Dermis microvascular lymphatic vessel endothelial cell (primary cell): ENCODE data around the gene PTDSS2. TPM values are rescaled to one million over a fixed set of nuclear protein-coding genes. Genes with fewer than 3 reads are reported as not detected.
"Not testable (repeated sequence)": the region's sequence is repeated elsewhere in the genome, so short reads cannot be mapped to it uniquely, and the experiment has no call there.

Experiments
- DNase-seq, 2 donors: peaks; one replicate each; pipeline versions ENCODE4 v3.0.0 to v3.0.0-alpha.2; 2010; ENCODE audit warnings: low read depth in 2 of 2
- total RNA-seq: library from RNA; depleted of rRNA; stranded (reverse); fragments of >200 nt; gene quantifications from 2 replicates; pipeline ENCODE4 v1.2.1, GENCODE V29; 2014

Gene PTDSS2
- total RNA-seq, 1 donor from 2014 or later = 19.4 TPM

DNA sequence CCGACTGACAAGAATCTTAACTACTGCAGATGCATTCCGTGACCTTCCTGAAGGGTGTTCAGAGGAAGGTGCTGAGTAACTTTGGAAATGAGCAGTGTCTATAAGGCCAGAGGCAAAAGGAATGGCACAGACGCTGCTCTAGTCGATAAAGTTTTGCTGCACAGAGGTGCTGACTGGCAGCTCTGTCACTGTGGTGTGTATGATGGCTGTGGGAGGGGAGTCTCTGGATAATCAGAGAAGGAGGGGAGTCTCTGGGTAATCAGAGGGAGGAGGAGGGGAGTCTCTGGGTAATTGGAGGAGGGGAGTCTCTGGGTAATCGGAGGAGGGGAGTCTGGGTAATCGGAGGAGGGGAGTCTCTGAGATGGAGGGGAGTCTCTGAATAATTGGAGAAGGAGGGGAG is 18.4 kb downstream of the PTDSS2 start:
- DNase-seq = no peak

DNA sequence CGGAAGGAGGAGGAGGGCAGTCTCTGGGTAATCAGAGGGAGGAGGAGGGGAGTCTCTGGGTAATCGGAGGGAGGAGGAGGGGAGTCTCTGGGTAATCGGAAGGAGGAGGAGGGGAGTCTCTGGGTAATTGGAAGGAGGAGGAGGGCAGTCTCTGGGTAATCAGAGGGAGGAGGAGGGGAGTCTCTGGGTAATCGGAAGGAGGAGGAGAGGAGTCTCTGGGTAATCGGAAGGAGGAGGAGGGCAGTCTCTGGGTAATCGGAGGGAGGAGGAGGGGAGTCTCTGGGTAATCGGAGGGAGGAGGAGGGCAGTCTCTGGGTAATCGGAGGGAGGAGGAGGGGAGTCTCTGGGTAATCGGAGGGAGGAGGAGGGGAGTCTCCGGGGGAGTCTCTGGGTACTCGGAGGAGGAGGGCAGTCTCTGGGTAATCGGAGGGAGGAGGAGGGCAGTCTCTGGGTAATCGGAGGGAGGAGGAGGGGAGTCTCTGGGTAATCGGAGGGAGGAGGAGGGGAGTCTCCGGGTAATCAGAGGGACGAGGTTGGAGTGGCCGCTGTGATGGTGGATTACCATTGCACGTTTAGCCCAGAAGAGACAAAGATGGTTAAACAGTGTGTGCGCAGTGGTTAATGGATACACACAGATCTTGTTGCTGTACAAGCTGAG is 19.1 kb downstream of the PTDSS2 start:
- DNase-seq = not testable (repeated sequence)

DNA sequence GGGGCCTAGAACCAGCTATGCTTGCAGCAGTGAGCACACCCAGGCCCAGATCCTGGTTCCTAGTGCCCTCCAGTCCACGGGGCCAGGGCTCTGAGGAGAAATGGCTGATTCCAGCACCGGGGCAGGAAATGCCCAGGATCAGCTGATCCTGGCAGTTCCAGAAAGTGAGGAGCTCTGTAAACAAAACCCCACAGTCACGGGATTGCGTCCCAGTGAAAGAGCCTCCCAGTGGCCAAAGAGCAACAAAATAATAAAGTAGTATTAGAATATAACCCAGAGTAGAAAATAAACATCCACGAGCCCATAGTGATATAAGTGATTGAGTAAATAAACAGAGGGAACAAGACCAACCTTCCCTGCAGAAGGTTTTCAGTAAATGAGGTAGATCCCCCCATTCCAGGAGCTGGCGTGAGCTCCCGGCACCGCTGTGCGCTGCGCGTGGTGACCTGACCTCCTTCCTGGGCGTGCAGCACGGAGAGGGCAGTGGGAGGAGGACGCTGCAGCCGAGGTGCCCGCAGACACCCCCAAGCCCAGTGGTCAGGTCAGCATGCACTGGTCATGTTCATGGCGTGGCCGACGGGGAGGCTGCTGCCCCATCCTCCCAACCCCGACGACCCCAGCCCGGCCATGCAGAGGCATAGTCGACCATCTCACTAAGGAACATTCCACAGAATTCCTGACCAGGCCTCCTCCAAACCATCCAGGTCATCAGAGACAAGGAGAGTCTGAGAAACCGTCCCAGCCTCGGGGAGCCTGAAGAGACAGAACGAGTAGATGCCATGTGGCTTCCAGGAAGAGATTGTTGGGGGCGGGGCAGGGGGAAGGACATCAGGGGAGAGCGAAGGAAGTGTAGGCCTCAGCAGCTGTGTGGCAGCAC is 19.8 kb downstream of the PTDSS2 start:
- peak; percentile 82 to 90 for DNase-seq

DNA sequence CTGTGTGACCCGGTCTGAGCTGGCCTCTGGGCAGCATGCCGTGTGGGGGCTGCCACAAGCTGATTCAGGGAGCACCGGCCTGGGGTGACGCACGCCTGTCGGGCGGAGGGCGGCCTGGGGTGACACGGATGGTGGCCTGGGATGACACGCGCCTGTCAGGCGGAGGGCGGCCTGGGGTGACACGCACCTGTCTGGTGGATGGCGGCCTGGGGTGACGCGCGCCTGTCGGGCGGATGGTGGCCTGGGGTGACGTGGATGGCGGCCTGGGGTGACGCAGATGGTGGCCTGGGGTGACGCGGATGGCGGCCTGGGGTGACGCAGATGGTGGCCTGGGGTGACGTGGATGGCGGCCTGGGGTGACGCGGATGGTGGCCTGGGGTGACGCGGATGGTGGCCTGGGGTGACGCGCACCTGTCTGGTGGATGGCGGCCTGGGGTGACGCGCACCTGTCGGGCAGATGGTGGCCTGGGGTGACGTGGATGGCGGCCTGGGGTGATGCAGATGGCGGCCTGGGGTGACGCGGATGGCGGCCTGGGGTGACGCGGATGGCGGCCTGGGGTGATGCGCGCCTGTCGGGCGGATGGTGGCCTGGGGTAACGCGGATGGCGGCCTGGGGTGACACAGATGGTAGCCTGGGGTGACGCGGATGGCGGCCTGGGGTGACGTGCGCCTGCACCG is 21.5 kb downstream of the PTDSS2 start:
- no peak for DNase-seq

DNA sequence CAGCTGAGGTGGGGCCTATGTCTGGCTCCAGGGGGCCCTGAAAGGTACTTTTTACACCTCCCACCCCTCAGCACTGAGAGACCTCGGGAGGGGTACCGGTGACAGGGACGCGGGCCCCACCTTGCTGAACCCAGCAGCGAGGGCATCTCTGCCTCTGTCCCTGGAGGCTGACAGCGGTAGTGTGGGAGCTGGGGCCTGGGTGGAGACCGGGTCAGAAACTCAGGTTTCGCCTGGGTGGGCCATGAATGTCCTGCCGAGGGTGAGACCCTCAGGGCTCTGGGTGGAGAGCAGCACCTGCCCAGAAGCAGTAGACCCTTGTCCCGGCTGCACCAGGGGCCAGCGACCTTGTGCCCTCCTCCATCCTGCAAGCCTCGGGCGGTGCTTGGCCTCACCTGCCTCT is 22.2 kb downstream of the PTDSS2 start:
- no peak for DNase-seq

DNA sequence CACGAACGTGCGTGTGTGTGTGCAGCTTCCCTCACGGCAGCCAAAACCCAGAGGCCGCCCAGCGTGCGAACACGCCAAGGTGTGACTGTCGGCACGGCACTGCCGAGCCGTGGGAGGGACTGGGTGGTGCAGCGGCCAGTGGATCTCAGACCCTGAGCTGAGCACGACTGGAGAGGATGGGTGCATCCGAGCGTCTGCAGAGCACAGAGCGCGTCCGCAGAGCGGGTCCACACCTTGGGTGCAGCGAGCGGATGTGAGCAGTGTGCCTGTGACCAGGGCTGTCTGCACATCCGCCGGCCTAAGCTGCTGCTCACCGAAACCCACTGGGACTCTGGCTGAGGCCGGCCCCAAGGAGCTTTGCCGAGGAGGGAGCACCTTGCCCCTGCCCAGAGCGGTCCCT is 22.7 kb downstream of the PTDSS2 start:
- no peak for DNase-seq

DNA sequence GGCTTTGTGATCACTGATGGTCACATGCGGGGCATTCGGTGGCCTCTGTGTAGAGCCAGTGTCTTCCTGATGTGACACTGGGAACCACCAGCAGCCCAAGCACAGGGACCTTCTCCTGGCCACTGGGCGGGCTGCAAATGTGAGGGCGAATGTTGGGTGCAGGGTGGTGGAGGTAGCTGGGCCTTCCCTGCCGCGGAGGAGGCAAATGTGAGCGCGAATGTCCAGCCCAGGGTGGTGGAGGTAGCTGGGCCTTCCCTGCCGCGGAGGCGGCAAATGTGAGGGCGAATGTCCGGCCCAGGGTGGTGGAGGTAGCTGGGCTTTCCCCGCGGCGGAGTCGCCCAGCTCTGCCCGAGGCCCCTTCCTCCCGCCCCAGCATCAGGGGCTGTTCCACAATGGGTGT is 23.3 kb downstream of the PTDSS2 start:
- DNase-seq = no peak

DNA sequence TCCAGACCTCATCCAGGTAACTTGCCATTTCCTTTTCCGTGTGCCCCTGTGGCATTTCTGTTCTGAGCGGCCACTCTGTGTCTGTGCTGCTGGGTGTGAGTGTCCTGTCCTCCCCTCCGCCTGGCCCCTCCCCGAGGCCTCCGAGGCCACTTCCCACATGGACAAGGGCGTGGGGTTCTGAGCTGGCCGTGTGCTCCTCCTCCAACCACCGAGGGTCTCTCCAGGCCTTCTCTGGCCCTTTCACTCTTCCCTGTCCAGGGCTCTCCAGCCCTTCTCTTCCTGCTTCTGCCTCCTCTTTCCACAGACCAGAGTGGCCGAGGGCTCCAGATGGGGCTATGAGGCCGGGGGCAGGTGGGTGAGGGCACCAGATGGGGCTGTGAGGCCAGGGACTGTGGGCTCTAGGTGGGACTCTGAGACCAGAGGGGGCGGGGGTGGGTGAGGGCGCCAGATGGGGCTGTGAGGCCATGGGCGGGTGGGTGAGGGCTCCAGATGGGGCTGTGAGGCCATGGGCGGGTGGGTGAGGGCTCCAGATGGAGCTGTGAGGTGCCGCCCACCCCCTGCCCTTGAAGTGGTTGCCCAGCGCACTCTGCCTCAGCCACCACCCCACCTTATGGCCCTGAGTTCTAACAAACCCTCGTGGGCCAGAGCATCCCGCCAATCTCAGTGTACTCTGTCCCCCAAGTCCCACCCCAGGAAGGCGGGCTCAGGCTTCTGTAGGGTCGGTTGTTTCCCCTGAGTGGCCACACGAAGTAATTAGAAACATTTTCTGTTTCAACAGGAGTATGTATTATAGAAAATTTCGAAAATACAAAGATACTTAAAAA is 24.1 kb downstream of the PTDSS2 start:
- DNase-seq = no peak

DNA sequence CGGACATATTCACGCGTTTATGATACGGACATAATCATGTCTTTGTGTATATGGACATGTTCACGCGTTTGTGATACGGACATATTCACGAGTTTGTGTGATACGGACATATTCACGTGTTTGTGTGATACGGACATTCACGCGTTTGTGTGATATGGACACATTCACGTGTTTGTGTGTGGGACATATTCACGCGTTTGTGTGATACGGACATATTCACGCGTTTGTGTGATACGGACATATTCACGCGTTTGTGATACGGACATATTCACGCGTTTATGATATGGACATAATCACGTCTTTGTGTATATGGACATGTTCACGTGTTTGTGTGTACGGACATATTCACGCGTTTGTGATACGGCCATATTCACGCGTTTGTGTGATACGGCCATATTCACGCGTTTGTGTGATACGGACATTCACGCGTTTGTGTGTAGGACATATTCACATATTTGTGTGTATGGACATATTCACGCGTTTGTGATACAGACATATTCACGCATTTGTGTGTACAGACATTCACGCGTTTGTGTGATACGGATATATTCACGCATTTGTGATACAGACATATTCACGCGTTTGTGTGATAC is 24.9 kb downstream of the PTDSS2 start:
- DNase-seq = no peak

DNA sequence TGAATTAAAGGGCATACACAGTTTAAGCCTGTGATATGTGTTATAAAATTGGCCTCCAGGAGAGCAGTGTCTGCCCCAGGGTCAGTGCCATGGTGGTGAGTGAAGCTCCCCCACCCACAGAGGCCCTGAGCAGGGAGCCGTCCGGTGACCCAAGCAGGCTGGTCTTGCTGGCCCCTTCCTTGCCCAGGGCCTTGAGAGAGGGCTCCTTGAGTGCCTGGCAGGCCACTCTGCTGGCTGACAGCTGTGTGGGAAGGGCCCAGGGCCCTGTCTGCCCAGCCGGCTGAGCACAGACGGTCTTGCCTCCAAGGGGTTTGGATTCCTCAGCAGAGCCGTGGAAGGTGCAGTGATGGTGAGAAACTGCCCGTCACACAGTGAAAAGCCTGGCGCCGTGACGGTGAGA is 25.9 kb downstream of the PTDSS2 start:
- DNase-seq = no peak

DNA sequence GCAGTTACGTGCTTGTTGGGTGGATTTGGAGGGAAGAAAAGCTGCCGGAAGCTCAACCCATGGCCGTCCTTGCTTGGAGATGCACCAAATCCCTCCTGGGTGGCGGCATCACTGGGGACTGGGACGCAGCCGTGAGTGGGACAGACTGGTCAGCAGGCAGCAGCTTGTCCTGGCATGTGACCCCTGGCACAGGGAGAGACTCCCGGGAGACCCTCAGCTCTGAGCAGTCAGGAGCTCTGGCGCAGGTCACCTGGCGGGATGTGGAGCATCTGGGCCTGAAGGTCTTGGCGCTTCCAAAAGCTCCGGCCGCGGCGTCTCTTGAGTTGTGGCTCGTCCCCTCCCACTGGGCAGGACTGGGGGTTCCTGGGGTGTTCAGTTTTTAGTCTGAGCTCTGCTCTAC is 26.3 kb downstream of the PTDSS2 start:
- DNase-seq = no peak

DNA sequence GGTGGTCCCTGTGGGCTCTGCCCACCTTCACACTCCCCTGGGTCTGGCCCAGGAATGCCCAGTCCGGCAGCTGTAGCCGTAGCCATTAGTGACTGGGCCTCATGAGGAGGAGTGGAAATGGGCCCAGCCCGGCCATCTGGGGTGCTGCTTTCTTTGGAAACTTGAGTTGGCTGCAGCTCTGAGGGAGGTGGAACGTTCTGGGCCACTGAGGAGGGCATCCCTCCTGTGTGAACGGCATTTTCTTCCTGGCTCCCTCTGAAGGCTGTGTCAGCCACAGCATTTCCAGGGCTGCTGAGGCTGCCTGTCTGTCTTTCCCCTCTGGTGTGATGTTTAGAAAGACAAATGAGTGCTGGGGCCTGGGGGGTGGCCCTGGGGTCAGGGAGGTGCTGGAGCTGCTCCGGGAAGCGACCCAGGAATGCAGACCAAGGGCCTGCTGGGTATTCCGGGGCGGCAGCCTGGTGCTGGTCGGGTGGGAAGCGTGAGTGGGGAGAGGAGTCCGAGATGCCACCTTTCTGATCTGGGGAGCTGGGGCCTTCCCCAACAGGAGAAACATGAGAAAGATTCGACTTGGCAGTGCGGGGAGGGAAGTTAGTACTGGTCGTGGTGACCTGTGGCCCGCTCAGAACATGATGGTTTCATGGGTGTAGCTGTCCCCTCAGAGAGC is 27.1 kb downstream of the PTDSS2 start:
- no peak for DNase-seq

DNA sequence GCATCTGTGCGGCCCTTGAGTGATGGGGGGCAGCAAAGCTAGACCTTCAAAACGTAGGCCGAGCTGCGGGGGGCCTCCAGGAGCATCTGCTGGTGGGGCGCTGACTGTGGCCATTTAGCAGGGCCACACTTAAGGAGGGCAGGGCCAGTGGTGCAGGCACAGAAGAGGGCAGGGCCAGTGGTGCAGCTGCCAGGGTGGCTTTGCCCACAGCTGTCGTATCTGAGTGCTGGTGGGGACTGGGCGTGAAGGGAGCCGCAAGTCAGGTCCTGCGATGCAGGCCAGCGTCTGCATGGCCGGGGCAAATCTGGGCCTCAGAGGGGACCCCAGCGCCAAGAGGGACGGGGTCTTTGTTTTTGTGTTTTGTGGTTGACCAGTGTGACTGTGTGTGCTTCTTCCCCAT is 29.2 kb downstream of the PTDSS2 start:
- DNase-seq = no peak

DNA sequence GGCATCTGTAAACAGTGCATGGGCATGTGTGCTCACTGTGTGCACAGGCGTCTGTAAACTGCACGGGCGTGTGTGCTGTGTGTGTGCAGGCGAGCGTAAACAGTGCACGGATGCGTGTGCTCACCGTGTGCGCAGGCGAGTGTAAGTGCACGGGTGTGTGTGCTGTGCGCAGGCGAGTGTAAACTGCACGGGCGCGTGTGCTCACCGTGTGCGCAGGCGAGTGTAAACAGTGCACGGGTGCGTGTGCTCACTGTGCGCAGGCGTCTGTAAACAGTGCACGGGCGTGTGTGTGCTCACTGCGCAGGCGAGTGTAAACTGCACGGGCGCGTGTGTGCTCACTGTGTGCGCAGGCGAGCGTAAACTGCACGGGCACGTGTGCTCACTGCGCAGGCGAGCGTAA is 34.5 kb downstream of the PTDSS2 start:
- no peak for DNase-seq

DNA sequence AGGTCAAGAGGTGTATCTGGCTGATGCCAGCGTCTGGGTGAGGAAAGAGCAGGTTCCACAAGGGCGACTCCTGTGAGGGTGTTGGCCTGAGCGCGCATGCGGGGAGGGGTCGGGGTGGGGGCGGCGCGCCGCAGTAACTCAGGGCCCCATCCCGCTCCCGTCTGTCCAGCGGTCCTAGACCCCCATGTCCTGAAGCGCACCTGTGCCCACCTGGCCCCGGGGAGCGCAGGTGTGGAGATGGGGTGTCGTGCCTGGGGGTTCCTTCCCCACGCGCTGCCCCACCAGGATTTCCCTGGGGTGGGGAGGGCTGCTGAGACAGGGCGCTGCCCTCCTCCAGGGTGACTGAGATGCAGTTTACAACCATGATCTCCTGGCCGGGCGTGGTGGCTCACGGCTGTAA is 36.1 kb downstream of the PTDSS2 start:
- DNase-seq = no peak

DNA sequence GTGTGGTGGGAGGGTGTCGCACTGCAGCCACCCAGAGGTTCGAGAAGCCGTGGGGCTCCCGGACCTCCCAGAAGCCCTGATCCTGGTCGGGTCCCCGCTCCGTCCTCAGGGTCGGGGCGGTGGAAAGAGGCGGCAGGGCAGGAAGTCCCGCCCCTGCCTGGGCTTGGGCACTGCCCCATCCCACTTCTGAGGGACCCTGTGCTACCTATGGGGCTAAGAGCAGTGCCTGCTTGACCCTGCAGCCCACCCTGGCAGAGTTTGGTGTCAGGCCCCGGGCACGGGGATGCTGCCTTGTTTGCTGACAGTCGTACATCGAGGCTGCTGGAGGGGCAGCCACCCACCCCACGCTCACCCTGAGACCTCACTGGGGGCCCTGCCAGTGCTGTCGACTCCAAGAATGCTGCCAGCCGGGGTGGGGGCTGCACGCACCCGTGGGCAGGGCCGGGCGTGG is 37.5 kb downstream of the PTDSS2 start:
- DNase-seq = no peak

DNA sequence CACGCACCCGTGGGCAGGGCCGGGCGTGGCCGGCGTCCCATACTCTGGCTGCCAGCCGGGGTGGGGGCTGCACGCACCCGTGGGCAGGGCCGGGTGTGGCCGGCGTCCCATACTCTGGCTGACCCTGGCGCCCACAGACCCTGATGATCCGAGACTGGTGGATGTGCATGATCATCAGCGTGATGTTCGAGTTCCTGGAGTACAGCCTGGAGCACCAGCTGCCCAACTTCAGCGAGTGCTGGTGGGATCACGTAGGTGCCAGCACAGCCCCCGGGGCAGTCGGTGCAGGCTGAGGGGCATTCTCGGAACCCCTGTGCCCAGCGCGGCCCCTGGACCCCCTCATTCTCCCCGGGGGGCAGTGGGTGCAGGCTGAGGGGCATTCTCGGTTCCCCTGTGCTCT is 38.0 kb downstream of the PTDSS2 start:
- no peak for DNase-seq

DNA sequence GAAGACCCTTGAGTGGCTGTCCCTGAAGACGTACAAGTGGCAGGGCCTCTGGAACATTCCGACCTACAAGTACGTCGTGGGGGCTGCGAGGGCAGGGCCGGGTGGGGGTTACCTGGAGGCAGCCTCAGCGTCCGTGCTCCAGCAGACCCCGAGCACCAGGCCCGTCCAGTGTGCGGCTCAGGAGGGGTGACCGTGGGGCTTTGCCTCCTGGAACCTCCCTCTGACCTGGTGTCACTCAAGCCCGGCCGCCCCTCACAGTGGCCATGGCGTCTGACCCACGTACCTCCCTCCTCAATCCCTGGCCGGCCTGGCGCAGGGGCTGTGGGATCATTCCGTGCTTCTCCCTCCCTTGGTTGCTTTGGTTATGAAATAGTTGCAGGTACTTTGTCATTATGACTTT is 38.5 kb downstream of the PTDSS2 start:
- DNase-seq = no peak

DNA sequence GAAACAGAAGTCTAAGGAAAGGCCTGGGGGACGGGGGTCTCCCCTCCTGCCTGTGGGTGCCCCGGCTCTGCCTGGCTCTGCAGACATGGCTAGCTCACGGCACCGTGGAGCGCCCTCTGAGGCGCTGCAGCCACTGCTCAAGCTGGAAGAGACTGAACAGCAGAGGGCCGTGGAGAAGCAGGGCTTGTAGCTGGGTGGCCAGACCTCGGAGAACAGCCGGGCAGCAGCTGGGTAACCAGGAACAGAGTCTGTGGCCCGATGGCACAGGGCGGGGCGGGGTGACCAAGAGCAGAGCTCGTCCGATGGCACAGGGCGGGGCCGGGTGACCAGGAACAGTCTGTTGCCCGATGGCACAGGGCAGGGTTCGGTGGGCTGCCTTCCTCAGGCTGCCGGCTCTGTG is 38.9 kb downstream of the PTDSS2 start:
- no peak for DNase-seq

DNA sequence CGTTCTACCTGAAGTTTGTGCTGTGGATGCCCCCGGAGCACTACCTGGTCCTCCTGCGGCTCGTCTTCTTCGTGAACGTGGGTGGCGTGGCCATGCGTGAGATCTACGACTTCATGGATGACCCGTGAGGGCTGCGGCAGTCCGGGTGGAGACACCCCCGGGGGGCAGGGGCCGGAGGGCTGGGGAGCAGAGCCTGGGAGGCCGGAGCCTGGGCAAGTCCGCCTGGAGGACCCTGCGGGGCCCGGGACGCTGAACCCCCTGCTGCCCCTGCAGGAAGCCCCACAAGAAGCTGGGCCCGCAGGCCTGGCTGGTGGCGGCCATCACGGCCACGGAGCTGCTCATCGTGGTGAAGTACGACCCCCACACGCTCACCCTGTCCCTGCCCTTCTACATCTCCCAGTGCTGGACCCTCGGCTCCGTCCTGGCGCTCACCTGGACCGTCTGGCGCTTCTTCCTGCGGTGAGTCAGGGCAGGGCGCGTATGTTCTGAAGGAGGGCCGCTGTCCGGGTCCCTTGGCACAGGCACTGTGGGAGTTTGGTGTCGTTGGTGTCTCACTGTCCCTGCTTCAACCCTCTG is 39.6 kb downstream of the PTDSS2 start:
- no peak for DNase-seq
